GM18508 (cell line): ENCODE results near the gene PBRM1.
"Not testable (repeated sequence)": the region's sequence is repeated elsewhere in the genome, so short reads cannot be mapped to it uniquely, and the experiment has no call there.

Experiments used
- ATAC-seq: cut with Tn5 transposase; IDR thresholded peaks from one replicate; pipeline ENCODE4 v1.9.1; 2021; ENCODE audit warnings: moderate number of reproducible peaks; ENCODE audit not compliant: insufficient read depth, unreplicated experiment

Gene PBRM1

DNA sequence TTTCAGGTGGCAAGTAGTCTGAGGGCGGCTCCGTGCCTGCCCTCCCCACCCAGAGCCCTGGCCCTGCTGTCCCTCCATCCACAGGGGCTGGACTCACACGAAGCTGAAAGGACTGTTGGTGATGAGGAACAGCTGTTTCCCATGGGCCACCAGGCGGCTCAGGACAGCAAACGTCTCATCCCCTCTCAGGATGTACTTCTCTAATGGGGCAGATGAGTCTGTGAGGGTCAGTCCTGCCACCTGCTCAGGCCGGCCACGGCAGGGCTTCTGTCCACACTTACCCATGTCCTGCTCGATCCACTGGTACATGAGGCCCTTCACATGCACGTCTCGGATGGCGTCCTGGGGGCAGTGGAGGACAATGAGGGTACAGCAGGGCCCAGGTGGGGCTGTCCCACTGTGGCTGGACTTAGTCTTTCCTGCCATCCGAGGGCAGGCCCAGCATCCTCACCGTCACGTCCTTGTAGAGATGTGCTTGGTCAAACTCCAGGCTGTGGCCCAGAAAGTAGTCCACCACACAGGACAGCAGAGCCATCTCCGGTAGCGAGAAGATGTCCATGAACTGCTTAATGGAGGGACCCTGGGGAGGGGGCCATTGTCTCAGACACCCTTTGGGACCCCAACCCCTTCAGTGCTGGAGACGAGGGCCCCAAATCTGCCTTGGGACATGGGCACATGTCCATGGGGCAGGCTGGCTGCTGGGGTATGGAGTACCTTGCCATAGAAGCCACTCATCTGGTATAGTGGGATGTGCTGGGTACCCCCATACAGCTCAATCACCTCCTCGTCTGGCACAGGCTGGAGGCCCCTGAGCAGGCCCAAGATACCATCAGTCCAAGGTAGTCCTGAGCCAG lies 157.8 kb downstream of the PBRM1 start:
- ATAC-seq = no peak

DNA sequence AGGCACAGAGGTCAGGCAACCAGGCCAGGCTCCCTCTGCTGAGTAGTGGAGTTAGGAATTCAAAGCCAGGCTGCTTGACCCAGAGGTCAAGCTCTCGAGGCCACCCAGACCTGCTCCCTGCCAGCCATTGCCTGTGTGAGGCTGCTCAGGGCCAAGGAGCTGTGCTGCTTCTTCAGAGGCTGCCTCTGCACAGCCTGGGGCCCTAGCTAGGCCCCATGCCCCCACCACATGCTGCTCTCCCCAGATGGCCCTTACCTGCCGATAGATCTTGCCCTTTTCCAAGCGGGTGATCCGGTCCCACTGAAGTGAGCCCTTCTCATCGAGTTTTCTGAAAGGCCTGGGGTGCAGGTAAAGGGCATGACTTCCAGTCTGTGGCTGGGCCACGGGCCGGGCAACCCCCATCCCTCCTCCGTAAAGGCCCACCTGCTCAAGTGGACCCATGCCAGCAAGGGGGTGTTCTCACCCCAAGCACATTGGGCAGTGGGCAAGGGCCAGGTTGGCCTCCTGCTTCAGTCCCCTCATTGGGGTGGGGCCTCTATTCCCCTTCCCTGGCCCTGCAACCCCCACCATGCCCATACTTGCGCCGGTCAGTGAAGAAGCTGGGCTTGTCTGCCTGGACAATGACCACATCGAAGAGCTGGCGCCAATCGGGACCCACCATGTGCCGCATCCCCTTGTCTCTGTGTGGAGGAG lies 158.5 kb downstream of the PBRM1 start:
- ATAC-seq = no peak

DNA sequence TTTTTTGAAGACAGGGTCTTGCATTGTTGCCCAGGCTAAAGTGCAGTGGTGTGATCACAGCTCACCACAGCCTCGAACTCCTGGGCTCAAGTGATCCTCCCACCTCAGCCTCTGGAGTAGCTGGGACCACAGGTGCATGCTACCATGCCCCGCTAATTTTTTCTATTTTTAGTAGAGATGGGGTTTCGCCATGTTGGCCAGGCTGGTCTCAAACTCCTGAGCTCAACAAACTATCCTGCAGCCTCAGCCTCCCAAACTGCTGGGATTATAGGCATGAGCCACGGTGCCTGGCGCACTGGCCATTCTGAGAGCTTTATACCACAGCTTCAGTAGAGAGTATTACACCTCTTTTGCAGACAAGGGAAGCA lies 159.1 kb downstream of the PBRM1 start:
- not testable (repeated sequence) for ATAC-seq

DNA sequence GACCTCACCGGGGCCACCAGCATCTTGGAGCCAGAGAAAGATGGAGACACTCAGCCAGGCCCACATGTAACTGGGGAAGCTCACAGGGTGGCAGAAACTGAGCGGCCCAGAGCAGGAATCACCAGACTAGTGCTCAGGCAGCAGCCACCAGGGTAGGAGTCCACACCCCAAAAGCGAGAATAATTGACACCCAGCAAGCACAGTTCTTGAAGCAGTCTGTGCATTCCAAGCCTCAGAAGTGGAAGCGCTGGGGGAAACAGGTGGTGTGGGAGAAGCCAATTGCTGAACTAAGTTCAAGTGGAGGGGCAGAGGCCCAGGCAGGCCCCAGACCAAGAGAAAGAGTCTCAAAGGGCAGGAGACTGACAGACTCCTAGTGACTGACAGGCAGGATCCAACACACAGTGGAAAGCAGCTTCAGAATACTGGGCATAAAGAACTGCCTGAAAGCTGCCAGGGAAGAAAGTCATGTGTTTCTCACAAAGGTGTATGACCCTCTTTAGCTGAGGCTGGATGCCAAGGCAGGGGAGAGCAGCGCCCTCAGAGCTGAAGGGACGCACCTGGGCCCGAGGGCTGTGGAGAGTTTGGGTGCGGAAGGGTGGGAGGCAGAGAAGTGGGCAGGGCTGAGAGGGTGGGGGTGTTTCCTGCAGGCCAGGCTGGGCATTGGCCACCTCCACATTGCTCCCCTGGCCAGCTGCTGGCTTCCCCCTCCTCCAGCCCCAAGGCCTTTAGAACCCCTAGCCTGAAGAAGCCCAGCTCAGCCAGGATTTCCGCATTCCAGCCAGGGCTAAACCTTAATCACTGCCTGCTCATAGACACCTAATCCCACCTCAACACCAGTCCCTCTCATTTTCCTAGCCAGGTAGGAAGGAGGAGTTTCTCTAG lies 159.8 kb downstream of the PBRM1 start:
- no peak for ATAC-seq

DNA sequence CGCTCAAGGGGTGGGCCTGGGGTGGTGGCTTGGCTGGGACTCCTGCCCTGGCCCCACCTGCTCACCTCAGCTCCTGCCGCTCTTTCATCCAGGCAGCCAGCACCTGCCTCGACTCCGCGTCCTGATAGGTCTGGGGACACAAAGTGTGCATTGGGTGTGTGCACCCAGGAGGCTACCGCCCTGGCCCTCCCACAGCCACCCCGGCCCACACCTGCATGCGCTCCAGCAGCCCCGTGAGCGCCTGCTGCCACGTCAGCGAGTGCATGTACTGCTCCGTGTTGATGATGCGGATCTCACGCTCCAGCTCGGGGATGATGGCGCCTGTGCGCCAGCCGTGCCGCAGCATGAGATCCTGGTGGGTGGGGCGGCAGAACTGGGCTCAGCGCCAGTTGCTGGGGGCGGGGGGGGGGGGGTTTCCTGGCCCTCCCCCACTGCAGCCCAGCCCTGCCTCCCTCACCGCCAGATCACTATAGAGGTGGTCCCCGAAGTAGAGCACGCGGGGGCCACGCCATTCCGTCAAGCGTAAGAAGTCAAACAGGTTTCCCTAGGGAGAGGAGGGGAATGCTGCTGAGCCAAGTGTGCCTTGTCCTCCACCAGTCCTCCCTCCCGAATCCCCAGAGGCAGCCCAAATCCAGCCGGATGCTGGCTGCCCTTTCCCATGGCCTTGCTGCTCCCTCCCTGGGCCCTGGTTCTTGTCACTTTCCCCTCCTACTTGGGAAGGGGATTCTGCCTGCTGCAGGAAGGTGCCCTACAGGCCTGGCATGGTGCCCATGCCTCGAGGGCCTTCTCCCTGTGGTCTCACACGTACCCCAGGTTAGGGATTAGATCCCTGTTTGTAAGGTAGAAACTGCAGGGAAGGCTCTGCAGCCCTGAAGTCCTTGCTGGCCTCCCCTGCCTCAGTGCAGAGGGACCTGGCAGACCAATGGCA lies 160.7 kb downstream of the PBRM1 start:
- ATAC-seq = no peak

DNA sequence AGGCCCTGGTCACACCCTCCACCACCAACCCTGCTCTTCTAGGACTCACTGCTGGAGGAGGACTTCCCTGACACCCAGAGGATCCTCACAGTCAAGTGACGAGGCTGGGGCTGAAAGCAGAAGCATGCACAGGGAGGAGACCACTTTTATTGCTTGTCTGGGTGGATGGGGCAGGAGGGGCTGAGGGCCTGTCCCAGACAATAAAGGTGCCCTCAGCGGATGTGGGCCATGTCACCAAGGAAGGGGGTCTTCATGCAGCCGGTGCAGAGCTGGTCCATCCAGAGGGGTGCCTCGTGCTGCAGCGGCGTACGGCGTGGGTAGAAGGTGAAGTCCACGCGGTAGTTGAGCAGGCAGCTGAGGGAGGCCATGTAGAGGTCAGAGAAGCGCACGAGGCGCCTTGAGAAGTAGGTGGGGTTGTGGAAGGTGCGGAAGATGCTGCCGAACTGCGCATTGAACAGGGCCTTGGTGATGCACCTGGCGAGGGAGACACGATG lies 161.4 kb downstream of the PBRM1 start:
- no peak for ATAC-seq

DNA sequence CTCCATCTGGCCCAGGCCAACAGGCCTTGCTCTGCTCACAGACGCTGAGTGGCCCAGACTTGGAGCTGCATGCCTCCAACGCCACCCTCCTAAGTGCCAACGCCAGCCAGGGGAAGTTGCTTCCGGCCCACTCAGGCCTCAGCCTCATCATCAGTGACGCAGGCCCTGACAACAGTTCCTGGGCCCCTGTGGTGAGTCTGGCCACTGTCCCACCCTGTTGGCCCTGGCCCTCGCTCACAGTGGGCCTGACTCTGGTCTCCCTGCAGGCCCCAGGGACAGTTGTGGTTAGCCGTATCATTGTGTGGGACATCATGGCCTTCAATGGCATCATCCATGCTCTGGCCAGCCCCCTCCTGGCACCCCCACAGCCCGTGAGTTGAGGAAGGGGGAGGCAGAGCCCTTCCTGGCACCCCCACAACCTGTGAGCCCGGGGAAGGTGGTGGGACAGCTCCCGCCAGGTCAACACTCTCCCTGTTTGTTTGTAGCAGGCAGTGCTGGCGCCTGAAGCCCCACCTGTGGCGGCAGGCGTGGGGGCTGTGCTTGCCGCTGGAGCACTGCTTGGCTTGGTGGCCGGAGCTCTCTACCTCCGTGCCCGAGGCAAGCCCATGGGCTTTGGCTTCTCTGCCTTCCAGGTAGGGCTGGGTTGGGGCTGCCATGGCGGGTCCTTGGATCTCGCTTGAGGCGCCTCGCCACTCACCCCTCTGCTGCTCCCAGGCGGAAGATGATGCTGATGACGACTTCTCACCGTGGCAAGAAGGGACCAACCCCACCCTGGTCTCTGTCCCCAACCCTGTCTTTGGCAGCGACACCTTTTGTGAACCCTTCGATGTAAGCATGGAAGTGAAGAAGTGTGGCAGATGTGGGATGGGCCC lies 162.1 kb downstream of the PBRM1 start:
- no peak for ATAC-seq

DNA sequence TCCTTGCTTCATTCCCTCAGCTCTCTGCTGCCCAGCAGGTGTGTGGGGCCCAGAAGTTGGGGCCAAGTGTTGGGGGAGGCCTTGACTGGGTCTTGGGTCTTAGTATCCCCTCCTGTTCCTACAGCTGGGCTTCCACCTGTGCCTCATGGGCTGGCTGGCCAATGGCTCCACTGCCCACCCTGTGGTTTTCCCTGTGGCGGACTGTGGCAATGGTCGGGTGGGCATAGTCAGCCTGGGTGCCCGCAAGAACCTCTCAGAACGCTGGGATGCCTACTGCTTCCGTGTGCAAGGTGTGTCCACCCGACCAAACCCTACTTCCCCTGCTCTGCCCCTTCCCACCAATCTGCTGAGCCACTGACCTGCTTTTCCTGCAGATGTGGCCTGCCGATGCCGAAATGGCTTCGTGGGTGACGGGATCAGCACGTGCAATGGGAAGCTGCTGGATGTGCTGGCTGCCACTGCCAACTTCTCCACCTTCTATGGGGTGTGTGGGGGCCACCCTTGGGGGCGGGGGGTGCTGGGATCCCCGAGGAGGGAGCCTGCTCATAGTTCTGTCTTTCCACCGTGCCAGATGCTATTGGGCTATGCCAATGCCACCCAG lies 163.0 kb downstream of the PBRM1 start:
- ATAC-seq = no peak

DNA sequence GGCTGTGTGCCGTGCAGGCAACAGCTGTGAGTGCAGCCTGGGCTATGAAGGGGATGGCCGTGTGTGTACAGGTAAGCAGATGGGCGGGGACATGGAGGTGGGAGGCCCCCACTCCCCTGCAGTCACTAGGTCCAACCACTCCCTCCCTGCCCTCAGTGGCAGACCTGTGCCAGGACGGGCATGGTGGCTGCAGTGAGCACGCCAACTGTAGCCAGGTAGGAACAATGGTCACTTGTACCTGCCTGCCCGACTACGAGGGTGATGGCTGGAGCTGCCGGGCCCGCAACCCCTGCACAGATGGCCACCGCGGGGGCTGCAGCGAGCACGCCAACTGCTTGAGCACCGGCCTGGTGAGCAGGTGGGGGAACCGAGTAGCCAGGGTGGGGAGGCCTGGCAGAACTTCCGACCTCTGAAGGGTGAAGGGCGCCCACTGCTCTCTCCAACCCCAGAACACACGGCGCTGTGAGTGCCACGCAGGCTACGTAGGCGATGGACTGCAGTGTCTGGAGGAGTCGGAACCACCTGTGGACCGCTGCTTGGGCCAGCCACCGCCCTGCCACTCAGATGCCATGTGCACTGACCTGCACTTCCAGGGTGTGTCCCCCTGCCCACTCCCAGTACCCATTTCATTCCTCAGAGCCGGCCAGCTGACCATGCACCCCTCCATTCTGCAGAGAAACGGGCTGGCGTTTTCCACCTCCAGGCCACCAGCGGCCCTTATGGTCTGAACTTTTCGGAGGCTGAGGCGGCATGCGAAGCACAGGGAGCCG lies 163.6 kb downstream of the PBRM1 start:
- ATAC-seq = no peak

DNA sequence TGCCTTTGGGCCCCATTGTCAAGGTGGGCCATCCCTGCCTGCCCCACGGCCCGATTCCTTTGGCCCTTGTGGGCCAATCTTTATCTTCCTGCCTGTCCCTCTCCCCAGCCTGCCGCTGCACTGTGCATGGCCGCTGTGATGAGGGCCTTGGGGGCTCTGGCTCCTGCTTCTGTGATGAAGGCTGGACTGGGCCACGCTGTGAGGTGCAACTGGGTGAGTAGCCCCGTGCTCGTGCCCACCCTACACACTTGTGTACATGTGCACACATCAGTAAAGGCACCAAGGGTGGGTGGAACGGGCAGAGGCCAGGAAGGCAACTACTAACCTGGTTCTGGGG lies 164.3 kb downstream of the PBRM1 start:
- no peak for ATAC-seq

DNA sequence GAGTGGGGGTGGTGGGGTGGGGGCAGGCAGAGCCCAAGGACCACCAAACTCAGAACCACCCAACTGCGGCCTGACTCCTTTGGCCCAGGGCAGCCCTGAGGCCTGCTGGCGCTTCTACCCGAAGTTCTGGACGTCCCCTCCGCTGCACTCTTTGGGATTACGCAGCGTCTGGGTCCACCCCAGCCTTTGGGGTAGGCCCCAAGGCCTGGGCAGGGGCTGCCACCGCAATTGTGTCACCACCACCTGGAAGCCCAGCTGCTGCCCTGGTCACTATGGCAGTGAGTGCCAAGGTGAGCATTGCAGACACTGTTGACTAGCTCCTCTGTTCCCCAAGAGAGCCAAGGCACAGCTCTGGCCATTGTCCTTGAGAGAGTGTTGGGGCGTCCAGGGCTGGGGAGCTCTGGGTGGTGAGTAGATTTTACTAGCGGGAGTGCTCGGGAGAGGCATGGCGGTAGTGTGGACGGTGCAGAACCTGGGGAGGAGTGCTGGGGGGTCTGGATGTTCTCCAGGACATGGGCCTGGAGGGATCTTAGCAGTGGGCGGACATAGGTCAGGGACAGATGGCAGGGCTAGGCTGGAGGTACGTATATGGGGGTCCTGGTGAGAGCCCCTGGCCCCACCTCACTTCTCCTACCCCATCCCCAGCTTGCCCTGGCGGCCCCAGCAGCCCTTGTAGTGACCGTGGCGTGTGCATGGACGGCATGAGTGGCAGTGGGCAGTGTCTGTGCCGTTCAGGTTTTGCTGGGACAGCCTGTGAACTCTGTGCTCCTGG lies 164.8 kb downstream of the PBRM1 start:
- ATAC-seq = no peak

DNA sequence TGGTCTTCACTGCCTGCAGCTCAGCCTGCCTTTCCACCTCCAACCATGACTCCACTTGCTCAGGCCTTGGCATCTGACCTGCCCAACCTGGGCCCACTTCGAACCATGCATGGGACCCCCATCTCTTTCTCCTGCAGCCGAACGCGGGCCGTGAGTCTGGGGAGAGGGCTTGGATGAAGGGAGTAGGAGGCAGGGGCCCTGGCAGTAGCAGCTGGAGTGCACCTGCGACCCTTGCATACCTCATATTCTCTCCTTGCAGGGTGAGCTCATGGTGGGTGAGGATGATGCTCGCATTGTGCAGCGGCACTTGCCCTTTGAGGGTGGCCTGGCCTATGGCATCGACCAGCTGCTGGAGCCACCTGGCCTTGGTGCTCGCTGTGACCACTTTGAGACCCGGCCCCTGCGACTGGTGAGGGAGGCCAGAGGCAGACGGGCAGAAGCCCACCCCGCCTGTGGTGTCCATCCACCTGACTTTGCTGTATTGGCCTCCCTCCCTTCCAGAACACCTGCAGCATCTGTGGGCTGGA lies 165.5 kb downstream of the PBRM1 start:
- ATAC-seq = no peak

DNA sequence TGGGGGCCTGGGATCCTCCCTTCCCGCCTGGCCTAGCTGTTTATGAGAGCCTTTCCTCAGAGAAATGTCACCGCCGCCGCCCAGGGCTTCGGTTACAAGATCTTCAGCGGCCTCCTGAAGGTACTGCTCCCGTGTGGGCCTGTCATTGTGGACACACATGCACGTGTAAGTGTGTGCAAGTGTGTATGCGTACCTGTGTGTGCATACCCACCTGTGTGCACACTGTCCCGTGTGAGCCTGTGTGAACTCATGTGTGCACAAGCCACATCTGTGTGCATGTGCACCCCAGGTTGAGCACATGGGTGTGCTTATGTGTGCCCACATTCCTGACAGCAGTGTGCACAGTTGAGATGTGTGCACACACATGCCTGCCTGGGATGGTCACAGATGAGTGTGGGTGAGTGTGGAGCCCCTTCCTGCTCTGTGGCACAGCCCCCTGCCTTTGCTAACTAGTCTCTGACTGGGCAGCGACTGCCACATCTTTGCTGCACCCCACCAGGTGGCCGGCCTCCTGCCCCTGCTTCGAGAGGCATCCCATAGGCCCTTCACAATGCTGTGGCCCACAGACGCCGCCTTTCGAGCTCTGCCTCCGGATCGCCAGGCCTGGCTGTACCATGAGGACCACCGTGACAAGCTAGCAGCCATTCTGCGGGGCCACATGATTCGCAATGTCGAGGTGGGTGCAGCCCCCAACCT lies 166.1 kb downstream of the PBRM1 start:
- ATAC-seq = no peak

DNA sequence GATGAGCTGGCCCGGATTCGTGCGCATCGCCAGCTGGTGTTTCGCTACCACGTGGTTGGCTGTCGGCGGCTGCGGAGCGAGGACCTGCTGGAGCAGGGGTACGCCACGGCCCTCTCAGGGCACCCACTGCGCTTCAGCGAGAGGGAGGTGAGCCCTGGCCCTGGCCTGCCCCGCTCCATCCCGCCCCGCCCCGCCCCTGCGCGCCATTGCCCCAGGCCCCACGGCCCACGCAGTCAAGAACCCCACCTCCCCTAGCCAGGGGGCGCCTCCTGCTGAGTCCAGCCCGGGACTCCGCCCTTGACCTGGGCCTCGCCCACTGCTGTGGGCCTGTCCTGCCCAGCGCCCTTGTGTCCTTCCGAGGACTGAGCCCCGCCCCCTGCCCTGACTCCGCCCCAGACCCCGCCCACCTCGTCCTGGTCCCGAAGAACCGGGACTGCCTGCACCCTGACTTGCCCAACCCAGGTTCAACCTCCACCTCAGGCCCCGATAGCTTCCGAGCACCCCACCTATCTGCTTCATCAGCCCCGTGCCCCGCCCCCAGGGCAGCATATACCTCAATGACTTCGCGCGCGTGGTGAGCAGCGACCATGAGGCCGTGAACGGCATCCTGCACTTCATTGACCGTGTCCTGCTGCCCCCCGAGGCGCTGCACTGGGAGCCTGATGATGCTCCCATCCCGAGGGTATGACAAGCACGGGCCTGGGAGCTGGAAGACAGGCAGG lies 166.8 kb downstream of the PBRM1 start:
- no peak for ATAC-seq
